Nephron (organoid): Measurements from ENCODE around the gene MATN1.

Experiments
- H3K27ac Mint-ChIP-seq, 3 experiments: 2 replicates each; pipeline ENCODE4 v1.8.0; 2020; ENCODE audit warnings: mixed read lengths in 3 of 3, mild to moderate bottlenecking in 2 of 3, moderate library complexity in 1 of 3
- H3K27me3 Mint-ChIP-seq: 2 replicates; pipeline ENCODE4 v1.8.0; 2021; ENCODE audit warnings: low read depth, mild to moderate bottlenecking, moderate library complexity, mixed read lengths
- H3K36me3 Mint-ChIP-seq: 2 replicates; pipeline ENCODE4 v1.8.0; 2020; ENCODE audit warnings: low read depth, mixed read lengths
- H3K4me1 Mint-ChIP-seq: 2 replicates; pipeline ENCODE4 v1.8.0; 2020; ENCODE audit warnings: mixed read lengths
- H3K4me3 Mint-ChIP-seq, 3 experiments: 2 replicates each; pipeline ENCODE4 v1.8.0; 2020; ENCODE audit warnings: mild to moderate bottlenecking in 3 of 3, mixed read lengths in 3 of 3, moderate library complexity in 2 of 3
- H3K9me3 Mint-ChIP-seq: 2 replicates; pipeline ENCODE4 v1.8.0; 2020; ENCODE audit warnings: mixed read lengths
- CTCF ChIP-seq, 3 experiments: fragments of 200-600 bp; sonication (generic); IDR thresholded peaks; one replicate each; pipeline ENCODE4 v1.5.0; 2021; ENCODE audit warnings: antibody characterized with exemption in 3 of 3; ENCODE audit not compliant: unreplicated experiment in 3 of 3

Gene MATN1

GRCh38 chr1:30746212-30747032 lies 23.0 kb upstream of the MATN1 start:
- Mint-ChIP-seq H3K4me1 (peaks cover 12% of the 10 kb centered on the region), H3K9me3 (no peaks in the 10 kb centered on the region), H3K27me3 (peaks cover 18% of the 10 kb centered on the region), H3K27ac (peak overlapping the region in 1 of 3 experiments; percentile 51), H3K36me3 (no peaks in the 10 kb centered on the region), H3K4me3 (no peak overlapping the region)
- TF ChIP-seq CTCF (IDR thresholded peaks at IDR 0.05; ENCODE audit: unreplicated experiment in 3 of 3), result no peak

GRCh38 chr1:30745834-30746208 lies 22.4 kb upstream of the MATN1 start:
- no peak for TF ChIP-seq CTCF (IDR thresholded peaks at IDR 0.05; ENCODE audit: unreplicated experiment in 3 of 3)
- no peaks in the 10 kb centered on the region for H3K9me3 Mint-ChIP-seq
- H3K4me3 Mint-ChIP-seq, result no peak overlapping the region
- H3K27me3 Mint-ChIP-seq, result peaks cover 20% of the 10 kb centered on the region
- H3K27ac Mint-ChIP-seq, result no peak overlapping the region
- H3K4me1 Mint-ChIP-seq, result peaks cover 17% of the 10 kb centered on the region
- H3K36me3 Mint-ChIP-seq, result no peaks in the 10 kb centered on the region

- Mint-ChIP-seq H3K27me3 (peaks cover 24% of the 10 kb centered on the region), H3K27ac (no peak overlapping the region), H3K4me3 (no peak overlapping the region), H3K36me3 (no peaks in the 10 kb centered on the region), H3K9me3 (no peaks in the 10 kb centered on the region), H3K4me1 (peaks cover 17% of the 10 kb centered on the region)
- TF ChIP-seq CTCF (IDR thresholded peaks at IDR 0.05; ENCODE audit: unreplicated experiment in 3 of 3), result no peak
Measured at GRCh38 chr1:30745156-30745833, 21.9 kb upstream of the MATN1 start.

GRCh38 chr1:30744060-30744756 lies 20.8 kb upstream of the MATN1 start:
- peaks cover 13% of the 10 kb centered on the region for H3K4me1 Mint-ChIP-seq
- H3K27ac Mint-ChIP-seq, result no peak overlapping the region
- peaks cover 17% of the 10 kb centered on the region for H3K27me3 Mint-ChIP-seq
- H3K4me3 Mint-ChIP-seq, result no peak overlapping the region
- no peak for TF ChIP-seq CTCF (IDR thresholded peaks at IDR 0.05; ENCODE audit: unreplicated experiment in 3 of 3)
- no peaks in the 10 kb centered on the region for H3K36me3 Mint-ChIP-seq
- no peaks in the 10 kb centered on the region for H3K9me3 Mint-ChIP-seq

- H3K36me3 Mint-ChIP-seq, result no peaks in the 10 kb centered on the region
Measured at GRCh38 chr1:30743584-30744059, 20.2 kb upstream of the MATN1 start.

More at GRCh38 chr1:30743584-30744059, 20.2 kb upstream of the MATN1 start:
- Mint-ChIP-seq H3K4me1 (peaks cover 7% of the 10 kb centered on the region), H3K4me3 (no peak overlapping the region), H3K27me3 (peaks cover 17% of the 10 kb centered on the region), H3K9me3 (peaks cover 1% of the 10 kb centered on the region), H3K27ac (no peak overlapping the region)
- no peak for TF ChIP-seq CTCF (IDR thresholded peaks at IDR 0.05; ENCODE audit: unreplicated experiment in 3 of 3)
